Endodermal cell (in vitro differentiated cells): ENCODE data around the gene PRSS33. TPM values are rescaled to one million over a fixed set of nuclear protein-coding genes. Genes with fewer than 3 reads are reported as not detected.

ENCODE experiments used
- DNase-seq: peaks from one replicate; pipeline ENCODE4 v3.0.0-alpha.2; 2017
- H3K27ac ChIP-seq: 2 replicates; pipeline ENCODE4 v1.5.1; 2013; ENCODE audit warnings: mild to moderate bottlenecking, low read depth, low read length, moderate library complexity
- H3K27me3 ChIP-seq: 2 replicates; pipeline ENCODE4 v1.6.1; 2013; ENCODE audit warnings: mild to moderate bottlenecking, low read length, moderate library complexity; ENCODE audit not compliant: insufficient read depth, control insufficient read depth, poor library complexity, severe bottlenecking
- H3K36me3 ChIP-seq: 2 replicates; pipeline ENCODE4 v1.7.0; 2013; ENCODE audit warnings: mild to moderate bottlenecking, low read length, moderate library complexity; ENCODE audit not compliant: control insufficient read depth, insufficient read depth
- H3K4me1 ChIP-seq: one replicate; pipeline ENCODE4 v1.7.0; 2013; ENCODE audit warnings: low read length; ENCODE audit not compliant: control insufficient read depth, insufficient read depth
- H3K4me3 ChIP-seq: 2 replicates; pipeline ENCODE4 v1.5.1; 2013; ENCODE audit warnings: mild to moderate bottlenecking, low read length, moderate library complexity
- H3K9ac ChIP-seq: 2 replicates; pipeline ENCODE4 v1.6.1; 2013; ENCODE audit warnings: mild to moderate bottlenecking, low read length, moderate library complexity; ENCODE audit not compliant: poor library complexity, severe bottlenecking; ENCODE audit errors: extremely low read depth
- H3K9me3 ChIP-seq: 2 replicates; pipeline ENCODE4 v1.6.1; 2013; ENCODE audit warnings: mild to moderate bottlenecking, low read length, moderate library complexity; ENCODE audit not compliant: control insufficient read depth
- H3K27ac Mint-ChIP-seq: 2 replicates; pipeline ENCODE4 v1.8.0; 2020; ENCODE audit warnings: mixed read lengths
- H3K27me3 Mint-ChIP-seq: 2 replicates; pipeline ENCODE4 v1.8.0; 2021; ENCODE audit warnings: mild to moderate bottlenecking, mixed read lengths; ENCODE audit not compliant: insufficient read depth
- H3K36me3 Mint-ChIP-seq: 2 replicates; pipeline ENCODE4 v1.8.0; 2020; ENCODE audit warnings: low read depth, mixed read lengths
- H3K4me1 Mint-ChIP-seq: 2 replicates; pipeline ENCODE4 v1.8.0; 2020; ENCODE audit warnings: mixed read lengths
- H3K4me3 Mint-ChIP-seq: 2 replicates; pipeline ENCODE4 v1.8.0; 2020; ENCODE audit warnings: mild to moderate bottlenecking, moderate library complexity, mixed read lengths
- H3K9me3 Mint-ChIP-seq: 2 replicates; pipeline ENCODE4 v1.8.0; 2020; ENCODE audit warnings: mild to moderate bottlenecking, mixed read lengths
- CTCF ChIP-seq: fragments of 200-600 bp; sonication (generic); conservative IDR thresholded peaks from 2 replicates; pipeline ENCODE4 v1.5.0; 2021; ENCODE audit warnings: antibody characterized with exemption, mild to moderate bottlenecking
- WGBS, 2 experiments: methylation state at CpG; one replicate each; pipeline versions ENCODE4 v1.1.5 to v1.1.7; 2013; ENCODE audit warnings: missing lambda C conversion rate in 2 of 2, mixed read lengths in 1 of 2; ENCODE audit not compliant: insufficient coverage in 1 of 2, insufficient read length in 1 of 2; 5-methylcytosine and 5-hydroxymethylcytosine counted together
- total RNA-seq, 2 donors: library from RNA; stranded (reverse); fragmentation: NEBNext Ultra II Directional in 1 of 2; extraction: Animal tissue kit (Norgen Biotek cat#: 25700) in 1 of 2; gene quantifications; 2 replicates in 1 of 2; 3 replicates in 1 of 2; pipeline ENCODE4 v1.2.1, GENCODE V29; 2021

PRSS33 gene
- total RNA-seq, 2 donors from 2014 or later, result 0.35 TPM; not detected in 1

DNA sequence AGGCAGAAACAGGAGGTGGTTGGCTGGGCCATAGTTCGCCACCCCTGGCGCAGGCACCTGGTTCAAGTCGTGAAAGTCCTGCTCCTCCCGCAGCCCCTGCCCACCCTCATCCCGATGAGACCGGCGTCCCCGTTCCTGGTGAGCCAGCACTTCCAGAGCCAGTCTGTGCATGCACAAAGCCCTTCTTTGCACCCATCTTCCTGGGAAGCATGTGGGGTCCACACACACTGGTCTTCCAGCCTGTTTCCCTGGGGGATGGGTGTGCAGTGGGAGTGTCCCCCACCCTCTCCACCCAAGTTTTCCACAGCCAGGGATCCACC, 41.1 kb upstream of the PRSS33 start:
- Histone ChIP-seq H3K36me3 (no peaks in the 10 kb centered on the region), H3K4me3 (no peak overlapping the region), H3K9me3 (no peaks in the 10 kb centered on the region), H3K4me1 (no peaks in the 10 kb centered on the region), H3K27me3 (no peaks in the 10 kb centered on the region), H3K9ac (no peak overlapping the region), H3K27ac (no peak overlapping the region)
- WGBS, 2 experiments, result 94 to 97% methylated on average over 4 to 8 of the region's 8 CpGs
- Mint-ChIP-seq H3K36me3 (no peaks in the 10 kb centered on the region), H3K27ac (no peak overlapping the region), H3K9me3 (no peaks in the 10 kb centered on the region), H3K4me3 (no peak overlapping the region), H3K27me3 (no peaks in the 10 kb centered on the region), H3K4me1 (no peaks in the 10 kb centered on the region)
- TF ChIP-seq CTCF, result no peak
- DNase-seq, result no peak

- TF ChIP-seq CTCF, result no peak
Observed at GRCh38 chr16:2827831-2828520, 40.6 kb upstream of the PRSS33 start.

DNA sequence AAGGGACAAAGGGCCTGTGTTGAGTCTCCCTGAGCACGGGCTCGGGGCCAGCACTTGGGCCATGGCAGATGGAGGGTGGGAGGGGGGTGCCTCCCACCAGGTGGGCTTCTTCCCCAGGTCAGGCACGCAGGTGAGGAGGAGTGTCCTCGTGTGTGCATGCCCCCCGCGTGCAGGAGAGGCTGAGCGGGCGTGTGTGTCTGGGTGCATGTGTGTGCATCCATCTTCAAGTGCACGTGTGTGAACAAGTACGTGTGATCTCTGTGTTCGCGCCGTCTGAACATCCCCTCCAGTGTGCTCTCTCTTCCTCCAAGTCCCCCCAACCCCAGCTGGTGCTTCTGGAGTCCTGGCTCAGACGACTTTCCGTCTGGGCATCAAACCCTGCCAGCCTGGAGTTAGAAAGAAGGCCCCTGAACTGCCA, 40.0 kb upstream of the PRSS33 start:
- WGBS, 2 experiments, result 90 to 92% methylated on average over 9 to 15 of the region's 15 CpGs
- DNase-seq, result peak; percentile 36
- Mint-ChIP-seq H3K4me3 (no peak overlapping the region), H3K36me3 (no peaks in the 10 kb centered on the region), H3K27ac (no peak overlapping the region), H3K4me1 (no peaks in the 10 kb centered on the region), H3K9me3 (no peaks in the 10 kb centered on the region), H3K27me3 (no peaks in the 10 kb centered on the region)
- no peak overlapping the region for H3K27ac ChIP-seq
- no peaks in the 10 kb centered on the region for H3K4me1 ChIP-seq
- TF ChIP-seq CTCF, result no peak
- no peaks in the 10 kb centered on the region for H3K9me3 ChIP-seq
- no peak overlapping the region for H3K4me3 ChIP-seq
- no peaks in the 10 kb centered on the region for H3K36me3 ChIP-seq
- no peak overlapping the region for H3K9ac ChIP-seq
- no peaks in the 10 kb centered on the region for H3K27me3 ChIP-seq

More at GRCh38 chr16:2827831-2828520, 40.6 kb upstream of the PRSS33 start:
- H3K4me3 Mint-ChIP-seq, result no peak overlapping the region
- H3K4me1 Mint-ChIP-seq, result no peaks in the 10 kb centered on the region
- H3K27me3 Mint-ChIP-seq, result no peaks in the 10 kb centered on the region
- peak; percentile 75 for DNase-seq
- 80 to 85% methylated on average over 11 to 14 of the region's 14 CpGs for WGBS, 2 experiments
- Histone ChIP-seq H3K36me3 (no peaks in the 10 kb centered on the region), H3K27ac (no peak overlapping the region), H3K27me3 (no peaks in the 10 kb centered on the region), H3K9me3 (no peaks in the 10 kb centered on the region), H3K4me3 (no peak overlapping the region), H3K4me1 (no peaks in the 10 kb centered on the region), H3K9ac (no peak overlapping the region)
- H3K27ac Mint-ChIP-seq, result no peak overlapping the region
- H3K36me3 Mint-ChIP-seq, result no peaks in the 10 kb centered on the region
- no peaks in the 10 kb centered on the region for H3K9me3 Mint-ChIP-seq
